ENCODE measurements around the gene RRM1. TPM values are rescaled to one million over a fixed set of nuclear protein-coding genes. Genes with fewer than 3 reads are reported as not detected.

RRM1 gene
- polyA plus RNA-seq, 1 experiment: 57.4 TPM

GRCh38 chr11:4074266-4074665, 20.3 kb upstream of the RRM1 start:
- Histone ChIP-seq H3K27me3 (ENCODE audit: control insufficient read depth, insufficient read depth, low read length) (no peaks in the 10 kb centered on the region), H3K4me3 (ENCODE audit: low read depth, low read length) (no peak overlapping the region), H3K27ac (ENCODE audit: low read depth, low read length) (no peak overlapping the region), H3K9me3 (ENCODE audit: control insufficient read depth, insufficient read depth, low read length) (no peaks in the 10 kb centered on the region)
- CTCF ChIA-PET: interaction anchor here (0.6 to 20.7 kb wide), 12 partner anchors 11 to 301 kb away, joined by 3 to 1559 read pairs (median 14); partner anchors contain the start of genes RHOG and STIM1
- no peak for TF ChIP-seq CTCF (IDR thresholded peaks at IDR 0.05; ENCODE audit: low read depth, low read length)
- POLR2A ChIA-PET: interaction anchor here (1.0 to 1.2 kb wide), 2 partner anchors 219 to 276 kb away, joined by 3 to 5 read pairs; partner anchors contain the start of gene STIM1
- no peak for DNase-seq (ENCODE audit: low read depth, low spot score)

- Histone ChIP-seq H3K9me3 (ENCODE audit: control insufficient read depth, insufficient read depth, low read length) (no peaks in the 10 kb centered on the region), H3K27ac (ENCODE audit: low read depth, low read length) (no peak overlapping the region), H3K27me3 (ENCODE audit: control insufficient read depth, insufficient read depth, low read length) (no peaks in the 10 kb centered on the region), H3K4me3 (ENCODE audit: low read depth, low read length) (no peak overlapping the region)
- ChIA-PET CTCF (interaction anchor here (20.7 kb wide), 1 partner anchor 228 kb away, joined by 1559 read pairs; the partner anchor contains the start of genes RHOG and STIM1), POLR2A (no interaction called here)
- DNase-seq (ENCODE audit: low read depth, low spot score): no peak
- TF ChIP-seq CTCF (IDR thresholded peaks at IDR 0.05; ENCODE audit: low read depth, low read length): no peak
These were observed 17.8 kb upstream of the RRM1 start for GRCh38 chr11:4076774-4077173.

GRCh38 chr11:4083198-4083597, 11.4 kb upstream of the RRM1 start:
- TF ChIP-seq CTCF (IDR thresholded peaks at IDR 0.05; ENCODE audit: low read depth, low read length): no peak
- DNase-seq (ENCODE audit: low read depth, low spot score): no peak
- Histone ChIP-seq H3K9me3 (ENCODE audit: control insufficient read depth, insufficient read depth, low read length) (no peaks in the 10 kb centered on the region), H3K4me3 (ENCODE audit: low read depth, low read length) (no peak overlapping the region), H3K27me3 (ENCODE audit: control insufficient read depth, insufficient read depth, low read length) (no peaks in the 10 kb centered on the region), H3K27ac (ENCODE audit: low read depth, low read length) (no peak overlapping the region)
- POLR2A ChIA-PET: no interaction called here
- CTCF ChIA-PET: interaction anchor here (3.1 to 20.7 kb wide), 3 partner anchors 10 to 234 kb away, joined by 30 to 1559 read pairs (median 32); partner anchors contain the start of genes RHOG and STIM1

- H3K4me3 ChIP-seq (ENCODE audit: low read depth, low read length): no peak overlapping the region
- TF ChIP-seq CTCF (IDR thresholded peaks at IDR 0.05; ENCODE audit: low read depth, low read length): no peak
- no peak for DNase-seq (ENCODE audit: low read depth, low spot score)
- H3K9me3 ChIP-seq (ENCODE audit: control insufficient read depth, insufficient read depth, low read length): no peaks in the 10 kb centered on the region
- H3K27ac ChIP-seq (ENCODE audit: low read depth, low read length): no peak overlapping the region
- ChIA-PET CTCF (interaction anchor here (0.9 to 3.6 kb wide), 4 partner anchors 11 to 243 kb away, joined by 4 to 30 read pairs (median 5); no protein-coding TSS in a partner anchor), POLR2A (no interaction called here)
- no peaks in the 10 kb centered on the region for H3K27me3 ChIP-seq (ENCODE audit: control insufficient read depth, insufficient read depth, low read length)
These were observed 10.0 kb upstream of the RRM1 start for GRCh38 chr11:4084406-4085125.

GRCh38 chr11:4085575-4085974, 9.0 kb upstream of the RRM1 start:
- POLR2A ChIA-PET: no interaction called here
- CTCF ChIA-PET: interaction anchor here (1.1 to 3.6 kb wide), 3 partner anchors 12 to 244 kb away, joined by 5 to 30 read pairs (median 5); no protein-coding TSS in a partner anchor
- H3K27ac ChIP-seq (ENCODE audit: low read depth, low read length): no peak overlapping the region
- no peaks in the 10 kb centered on the region for H3K27me3 ChIP-seq (ENCODE audit: control insufficient read depth, insufficient read depth, low read length)
- DNase-seq (ENCODE audit: low read depth, low spot score): no peak
- TF ChIP-seq CTCF (IDR thresholded peaks at IDR 0.05; ENCODE audit: low read depth, low read length): no peak
- no peak overlapping the region for H3K4me3 ChIP-seq (ENCODE audit: low read depth, low read length)
- no peaks in the 10 kb centered on the region for H3K9me3 ChIP-seq (ENCODE audit: control insufficient read depth, insufficient read depth, low read length)

Data from AG04450 (cell line).